Pulmonary artery endothelial cell (primary cell): Measurements from ENCODE around the gene USP13. TPM values are rescaled to one million over a fixed set of nuclear protein-coding genes. Genes with fewer than 3 reads are reported as not detected.
"Not testable (repeated sequence)": the region's sequence is repeated elsewhere in the genome, so short reads cannot be mapped to it uniquely, and the experiment has no call there.

Source experiments
- DNase-seq: peaks from one replicate; pipeline ENCODE4 v3.0.0-alpha.2; 2011; ENCODE audit warnings: low read depth, low spot score
- total RNA-seq: library from RNA; depleted of rRNA; stranded (reverse); fragments of >200 nt; gene quantifications from 2 replicates; pipeline ENCODE4 v1.2.3, GENCODE V29; 2014

USP13 gene
- total RNA-seq = 7.3 and 13.8 TPM in 2 replicates

- peak; percentile 56 for DNase-seq
Observed at GRCh38 chr3:179652447-179653095, at the start of gene USP13. Gene USP13 (plus strand): TSS chr3:179653040. CDS start chr3:179653226, 186 bp downstream.

GRCh38 chr3:179603321-179603720 lies 49.5 kb upstream of the USP13 start:
- DNase-seq = no peak

GRCh38 chr3:179603831-179604230 lies 49.0 kb upstream of the USP13 start:
- no peak for DNase-seq

GRCh38 chr3:179604321-179605078 lies 48.3 kb upstream of the USP13 start, which contains the start of the genes MRPL47 and NDUFB5:
Gene MRPL47 (minus strand): TSS chr3:179604638. CDS start chr3:179604624, 14 bp downstream.
Gene NDUFB5 (plus strand): TSS chr3:179604794. CDS start chr3:179604816, 22 bp downstream.
- peak; percentile 95 for DNase-seq

GRCh38 chr3:179606534-179607085 lies 46.2 kb upstream of the USP13 start:
- no peak for DNase-seq

GRCh38 chr3:179608931-179609720 lies 43.7 kb upstream of the USP13 start:
- DNase-seq = no peak

GRCh38 chr3:179610066-179610465 lies 42.8 kb upstream of the USP13 start:
- DNase-seq = no peak

- peak; percentile 57 for DNase-seq
Observed at GRCh38 chr3:179613807-179614206, 39.0 kb upstream of the USP13 start.

- peak; percentile 50 for DNase-seq
Observed at GRCh38 chr3:179615458-179616173, 37.2 kb upstream of the USP13 start.

- no peak for DNase-seq
Observed at GRCh38 chr3:179622023-179622422, 30.8 kb upstream of the USP13 start.

GRCh38 chr3:179624451-179624850 lies 28.4 kb upstream of the USP13 start:
- DNase-seq = no peak

GRCh38 chr3:179630753-179631451 lies 21.9 kb upstream of the USP13 start:
- no peak for DNase-seq

- DNase-seq = no peak
Observed at GRCh38 chr3:179640469-179640868, 12.4 kb upstream of the USP13 start.

GRCh38 chr3:179642871-179643270 lies 10.0 kb upstream of the USP13 start:
- DNase-seq = no peak

GRCh38 chr3:179643837-179644236 lies 9.0 kb upstream of the USP13 start:
- DNase-seq = not testable (repeated sequence)

GRCh38 chr3:179646177-179646576 lies 6.7 kb upstream of the USP13 start:
- DNase-seq = no peak

- no peak for DNase-seq
Observed at GRCh38 chr3:179651687-179652446, 973 bp upstream of the USP13 start.

GRCh38 chr3:179653096-179653797 lies 407 bp downstream of the USP13 start:
- peak; percentile 39 for DNase-seq

GRCh38 chr3:179655236-179655635 lies 2.4 kb downstream of the USP13 start:
- DNase-seq = no peak
